IPS DF 19.7 (cell line): ENCODE data around the gene PI3.

ENCODE experiments used
- DNase-seq: peaks from one replicate; pipeline ENCODE4 v3.0.0-alpha.2; 2013; ENCODE audit warnings: low read depth, low spot score

Gene PI3

DNA sequence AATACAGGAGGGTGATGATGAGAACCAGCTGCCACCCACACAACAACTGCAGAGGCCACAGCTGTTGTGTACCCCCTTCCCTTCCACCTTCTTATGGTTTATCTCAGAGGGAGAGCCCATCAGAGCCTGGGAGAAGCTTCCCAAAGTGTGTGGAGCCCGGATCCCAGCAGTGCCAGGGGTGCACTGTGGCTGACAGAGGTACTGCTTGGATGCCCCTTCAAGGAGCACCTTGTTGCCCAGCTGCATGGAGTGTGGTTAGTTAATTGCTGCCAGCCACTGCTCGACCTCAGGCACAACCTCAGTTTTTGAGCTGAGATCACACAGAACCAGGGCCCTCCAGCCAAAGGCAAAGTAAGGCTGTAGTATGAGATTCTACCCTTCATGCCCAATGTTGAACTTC lies 13.0 kb downstream of the PI3 start:
- no peak for DNase-seq

GRCh38 chr20:45189067-45189609 lies 14.4 kb downstream of the PI3 start:
- no peak for DNase-seq

GRCh38 chr20:45189861-45190260 lies 15.2 kb downstream of the PI3 start:
- DNase-seq: no peak

DNA sequence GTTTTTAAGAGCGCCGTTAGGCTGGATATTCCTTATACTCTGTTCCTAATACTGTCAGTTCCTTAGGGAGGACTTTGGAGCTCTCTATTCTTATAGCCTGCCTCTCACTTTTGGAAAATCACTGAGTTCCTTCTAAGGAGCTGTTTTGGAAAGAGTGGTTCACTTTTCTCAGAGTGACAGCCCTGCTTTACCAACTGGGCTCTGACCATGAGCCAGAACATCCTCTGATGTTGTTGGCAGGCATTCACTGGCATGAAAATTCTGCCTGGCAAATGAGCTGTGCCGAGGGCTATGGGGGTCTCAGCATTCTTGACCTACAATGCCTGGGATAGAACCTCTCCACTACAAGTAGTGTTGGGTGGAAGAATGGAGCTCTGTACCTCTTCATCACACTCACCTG lies 17.2 kb downstream of the PI3 start:
- no peak for DNase-seq

- no peak for DNase-seq
These were observed 18.6 kb downstream of the PI3 start for GRCh38 chr20:45193331-45193730.

GRCh38 chr20:45206725-45207124 lies 32.0 kb downstream of the PI3 start, which contains the start of gene SEMG1:
SEMG1 (plus strand) TSS chr20:45207033; CDS start chr20:45207054, 21 bp downstream.
- peak; percentile 12 for DNase-seq

- DNase-seq: peak; percentile 30
These were observed 35.2 kb downstream of the PI3 start for GRCh38 chr20:45209924-45210323.

GRCh38 chr20:45211569-45212474 lies 37.1 kb downstream of the PI3 start:
- DNase-seq: peak; percentile 23

DNA sequence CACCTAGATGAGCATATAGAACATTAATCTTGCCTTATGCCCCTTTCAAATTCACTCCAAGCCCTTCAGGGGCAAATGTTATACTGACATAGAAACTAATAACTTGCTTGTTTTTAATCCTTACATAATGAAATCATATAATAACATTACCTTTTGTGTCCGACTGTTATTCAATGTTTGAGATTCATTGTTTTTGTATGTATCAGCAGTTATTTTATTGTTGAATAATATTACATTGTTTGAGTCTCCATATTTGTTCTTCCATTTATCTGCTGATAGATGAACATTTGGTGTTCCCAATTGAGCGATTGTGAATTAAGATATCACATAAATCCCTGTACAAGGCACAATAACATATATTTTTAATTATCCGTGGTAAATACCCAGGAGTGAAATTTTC lies 38.1 kb downstream of the PI3 start:
- no peak for DNase-seq

GRCh38 chr20:45218124-45218523 lies 43.4 kb downstream of the PI3 start:
- DNase-seq: no peak

DNA sequence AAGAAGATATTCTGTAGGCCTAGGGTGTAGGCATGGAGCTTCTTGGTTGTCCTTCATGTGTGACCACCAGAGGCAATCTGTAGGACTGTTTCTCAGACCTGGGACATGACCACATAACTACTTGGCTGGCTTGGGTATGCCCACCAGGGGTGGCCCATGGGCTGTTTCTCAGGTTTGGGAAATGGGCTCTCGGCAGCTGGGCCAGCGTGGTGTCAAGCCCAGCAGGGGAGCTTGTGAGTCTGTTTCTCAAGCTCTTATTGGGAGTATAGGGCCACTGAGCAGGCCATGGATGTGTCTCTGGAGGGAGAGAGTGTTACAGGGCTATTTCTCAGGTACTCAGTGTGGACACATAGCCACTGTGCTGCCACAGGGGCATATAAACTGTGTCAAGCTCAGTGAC lies 43.9 kb downstream of the PI3 start:
- DNase-seq: no peak

- no peak for DNase-seq
These were observed 46.4 kb downstream of the PI3 start, which contains the start of gene SEMG2 for GRCh38 chr20:45221076-45221475. SEMG2 (plus strand) TSS chr20:45221373; CDS start chr20:45221390, 17 bp downstream.

- DNase-seq: no peak
These were observed 48.4 kb downstream of the PI3 start for GRCh38 chr20:45223136-45223535.
